GM21723 (cell line): ENCODE data around the gene ROBO3.

Experiments used
- ATAC-seq: cut with Tn5 transposase; IDR thresholded peaks from one replicate; pipeline ENCODE4 v1.9.1; 2021; ENCODE audit warnings: mild to moderate bottlenecking, moderate library complexity; ENCODE audit not compliant: unreplicated experiment

The ROBO3 gene

DNA sequence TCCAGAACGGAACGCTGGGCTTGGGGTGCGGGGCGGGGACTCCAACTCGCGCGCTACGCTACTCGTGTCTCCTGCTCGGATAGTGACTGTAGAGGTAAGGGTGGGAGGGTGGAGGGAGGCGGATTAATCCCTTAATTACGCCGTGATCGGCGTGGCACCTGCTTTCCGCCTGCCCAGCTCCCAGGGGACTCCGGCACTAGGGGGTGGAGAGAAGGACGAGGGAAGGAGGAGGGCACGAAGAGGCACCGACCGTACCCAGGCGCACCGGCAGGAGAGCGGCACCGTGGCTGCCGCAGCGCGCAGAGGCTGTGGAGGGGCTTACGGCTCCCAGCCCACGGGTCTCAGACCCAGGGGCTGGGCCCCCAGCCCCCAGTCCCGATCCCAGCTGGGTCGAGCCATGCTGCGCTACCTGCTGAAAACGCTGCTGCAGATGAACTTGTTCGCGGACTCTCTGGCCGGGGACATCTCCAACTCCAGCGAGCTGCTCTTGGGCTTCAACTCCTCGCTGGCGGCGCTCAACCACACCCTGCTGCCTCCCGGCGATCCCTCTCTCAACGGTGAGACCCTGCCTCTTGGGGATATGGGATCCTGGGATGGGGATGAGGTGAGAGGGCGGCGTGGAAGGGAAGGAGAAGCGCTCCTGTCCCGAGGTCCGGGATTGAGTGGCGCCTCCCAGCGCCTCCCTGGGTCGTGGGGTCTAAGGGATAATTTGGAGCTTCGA lies at the start of gene ROBO3:
Gene ROBO3, plus strand, starts transcription at position 252 of the 721 bp plus-strand sequence. Its CDS starts 146 bp downstream, at position 398.
- no peak for ATAC-seq

- ATAC-seq, result no peak
Observed at GRCh38 chr11:124817036-124817435, 48.2 kb upstream of the ROBO3 start.

DNA sequence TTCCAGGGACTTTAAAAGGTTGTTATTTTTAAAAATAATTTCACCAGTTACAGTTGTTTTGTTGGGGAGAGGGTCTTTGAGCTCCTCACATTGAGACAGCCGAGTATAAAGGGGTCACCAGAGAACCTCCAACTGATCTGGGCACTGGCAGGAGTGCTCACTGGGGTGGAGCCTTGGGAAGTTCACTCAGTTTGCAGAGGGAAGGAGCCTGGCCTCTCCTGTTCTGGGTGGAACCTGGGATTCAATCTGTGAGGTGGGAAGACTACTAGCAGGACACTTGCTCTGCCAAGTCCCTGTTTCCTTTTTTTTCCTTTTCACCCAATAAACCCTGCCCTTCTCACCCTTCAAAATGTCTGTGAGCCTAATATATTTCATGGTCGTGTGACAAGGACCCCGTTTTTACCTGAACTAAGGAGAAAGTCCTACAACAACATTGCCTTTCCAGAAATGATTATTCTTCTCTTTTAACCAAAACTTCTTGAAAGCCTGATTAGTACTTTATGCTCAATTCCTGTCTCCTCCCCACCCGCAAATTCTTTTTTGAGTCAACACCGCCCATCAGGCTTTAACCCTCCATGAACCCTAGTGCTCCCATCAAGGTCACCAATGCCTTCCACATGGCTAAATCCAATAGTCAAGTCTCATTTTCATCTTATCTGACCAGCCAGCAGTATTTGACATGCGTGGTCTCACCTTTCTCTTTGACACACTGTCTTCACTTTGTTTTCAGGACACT lies 43.1 kb upstream of the ROBO3 start:
- ATAC-seq, result no peak

DNA sequence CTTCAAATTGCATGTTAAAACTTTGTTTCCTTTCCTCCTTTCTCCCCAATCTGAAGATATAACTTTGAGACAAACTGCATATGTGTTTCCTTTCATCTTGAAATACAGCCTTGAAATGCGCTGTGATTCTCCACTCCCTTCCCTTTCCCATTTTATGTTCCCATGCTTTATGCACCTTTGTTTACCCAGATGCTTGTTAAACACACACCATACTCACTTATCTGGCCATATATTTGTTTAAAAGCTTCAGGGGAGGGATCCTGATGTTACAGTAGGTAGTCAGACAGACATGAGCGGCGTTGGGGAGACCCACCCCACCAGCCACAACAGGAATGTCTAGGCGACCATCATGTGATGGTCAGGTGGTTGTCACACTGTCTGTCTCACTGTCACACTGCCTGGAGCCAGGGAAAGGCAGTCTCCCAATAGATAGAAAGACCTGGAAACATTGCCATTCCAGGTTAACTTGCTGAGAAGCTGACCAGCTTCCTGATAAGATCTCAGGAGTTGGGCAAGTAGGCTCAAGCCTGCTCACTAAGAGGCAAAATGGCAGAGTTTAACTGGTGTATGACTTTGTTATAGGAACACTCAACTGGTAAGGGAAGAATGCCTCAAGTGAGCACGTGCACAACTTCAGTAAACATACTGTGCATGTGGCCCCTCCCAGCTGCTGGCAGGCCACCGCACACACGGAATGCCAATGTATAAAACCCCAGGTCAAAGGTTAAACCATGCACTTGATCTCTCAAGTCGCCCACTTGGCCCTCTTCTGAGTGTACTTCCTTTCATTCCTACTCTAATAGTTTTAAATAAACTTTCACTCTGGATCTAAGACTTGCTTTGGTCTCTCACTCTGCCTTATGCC lies 41.5 kb upstream of the ROBO3 start:
- no peak for ATAC-seq

DNA sequence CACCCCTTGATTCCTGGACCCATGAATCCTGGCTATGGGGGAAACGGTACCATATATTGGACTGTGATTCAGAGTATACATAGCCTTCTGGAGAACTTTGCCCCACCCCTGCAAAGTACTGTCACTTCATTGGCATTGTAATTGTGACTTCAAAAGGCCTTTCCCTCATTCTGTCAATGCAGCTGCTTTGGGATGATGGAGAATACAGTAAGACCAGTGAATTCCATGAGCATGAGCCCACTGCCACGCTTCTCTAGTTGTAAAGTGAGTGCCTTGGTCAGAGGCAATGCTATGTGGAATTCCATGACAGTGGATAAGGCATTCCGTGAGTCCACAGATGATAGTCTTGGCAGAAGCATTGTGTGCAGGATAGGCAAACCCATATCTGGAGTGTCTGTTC lies 39.4 kb upstream of the ROBO3 start:
- ATAC-seq, result no peak

- no peak for ATAC-seq
Observed at GRCh38 chr11:124829986-124830385, 35.2 kb upstream of the ROBO3 start.

GRCh38 chr11:124830749-124831148 lies 34.5 kb upstream of the ROBO3 start:
- ATAC-seq, result no peak

- ATAC-seq, result no peak
Observed at GRCh38 chr11:124831897-124832296, 33.3 kb upstream of the ROBO3 start.

DNA sequence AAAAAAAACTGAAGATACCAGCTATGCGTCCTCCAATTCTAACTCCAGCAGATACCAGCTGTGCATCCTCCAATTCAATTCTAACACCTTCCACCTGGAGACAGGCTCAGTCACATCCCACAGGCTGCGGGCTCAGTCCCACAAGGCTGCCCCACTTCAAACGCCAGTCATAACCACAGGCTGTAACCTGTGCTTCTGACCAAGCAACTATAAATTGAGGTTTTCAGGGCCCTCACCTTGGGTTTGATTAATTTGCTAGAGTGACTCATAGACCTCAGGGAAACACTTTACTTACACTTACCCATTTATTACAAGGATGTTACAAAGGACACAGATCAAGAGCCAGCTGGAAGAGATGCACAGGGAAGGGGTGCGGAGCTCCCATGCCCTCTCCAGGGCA lies 32.7 kb upstream of the ROBO3 start:
- ATAC-seq, result no peak

- ATAC-seq, result no peak
Observed at GRCh38 chr11:124834526-124835180, 30.6 kb upstream of the ROBO3 start.

DNA sequence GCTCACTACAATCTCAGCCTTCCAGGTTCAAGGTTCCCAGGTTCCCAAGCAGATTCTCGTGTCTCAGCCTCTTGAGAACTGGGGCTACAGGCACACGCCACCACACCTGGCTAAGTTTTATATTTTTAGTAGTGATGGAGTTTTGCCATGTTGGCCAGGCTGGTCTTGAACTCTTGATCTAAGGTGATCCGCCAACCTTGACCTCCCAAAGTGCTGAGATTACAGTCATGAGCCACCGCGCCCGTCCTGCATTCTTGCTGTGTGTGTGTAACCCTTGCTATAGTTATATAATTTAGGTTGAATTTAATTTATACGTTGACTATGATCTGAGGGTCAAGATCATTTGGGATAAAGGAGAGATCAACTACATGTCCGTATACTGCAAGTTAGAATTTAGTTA lies 29.3 kb upstream of the ROBO3 start:
- no peak for ATAC-seq

- no peak for ATAC-seq
Observed at GRCh38 chr11:124837491-124837856, 27.8 kb upstream of the ROBO3 start.

GRCh38 chr11:124838805-124839127 lies 26.5 kb upstream of the ROBO3 start:
- ATAC-seq, result no peak

GRCh38 chr11:124839128-124839971 lies 25.9 kb upstream of the ROBO3 start:
- ATAC-seq, result no peak

DNA sequence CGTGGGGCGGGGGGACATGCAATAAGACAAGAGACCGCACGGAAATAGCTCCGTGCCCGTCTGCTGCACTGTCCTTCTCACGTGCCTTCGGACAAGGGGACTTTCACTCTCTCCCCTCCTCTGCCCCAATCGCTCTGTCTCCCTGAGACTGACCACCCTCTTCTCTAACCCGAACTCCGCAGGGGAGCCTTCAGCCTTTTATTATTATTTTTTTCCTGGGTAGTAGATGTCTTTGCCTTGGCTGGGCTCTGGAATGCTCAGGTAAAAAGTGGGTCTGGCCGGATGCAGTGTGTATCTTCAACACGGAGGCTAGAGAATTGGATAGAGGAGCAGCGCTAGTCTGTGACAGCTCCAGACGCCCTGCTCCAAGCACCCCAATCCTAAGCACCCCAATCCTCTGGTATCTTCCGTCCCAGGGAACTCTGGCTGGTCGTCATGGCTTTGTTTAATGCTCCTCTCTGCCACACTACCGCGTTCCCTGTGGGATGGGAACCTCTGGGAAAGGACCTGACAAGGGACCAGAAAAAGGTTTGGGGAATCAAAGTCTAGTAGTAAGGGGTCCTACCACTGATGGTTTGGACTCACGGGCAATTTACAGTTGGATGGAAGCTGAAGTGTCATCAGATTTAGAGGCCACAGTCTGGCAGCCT lies 25.1 kb upstream of the ROBO3 start:
- no peak for ATAC-seq

GRCh38 chr11:124840666-124841065 lies 24.6 kb upstream of the ROBO3 start:
- ATAC-seq, result no peak

- no peak for ATAC-seq
Observed at GRCh38 chr11:124841201-124841600, 24.0 kb upstream of the ROBO3 start.

GRCh38 chr11:124841840-124842239 lies 23.4 kb upstream of the ROBO3 start:
- no peak for ATAC-seq

GRCh38 chr11:124842305-124842704 lies 22.9 kb upstream of the ROBO3 start:
- ATAC-seq, result no peak

DNA sequence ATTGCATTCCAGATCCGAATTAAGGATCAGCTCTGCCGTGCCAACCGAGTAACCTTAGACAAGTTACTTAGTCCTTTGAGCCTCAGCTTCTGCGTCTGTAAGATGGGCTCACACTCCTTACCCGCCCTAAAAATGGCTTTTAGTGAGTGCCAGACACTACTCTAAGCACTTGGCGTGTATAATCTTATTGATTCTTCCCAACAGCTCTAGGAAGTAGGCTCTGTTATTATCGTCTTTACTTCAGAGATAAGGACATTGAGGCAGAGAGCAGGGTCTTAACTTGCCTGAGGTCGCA lies 21.7 kb upstream of the ROBO3 start:
- no peak for ATAC-seq
